Spleen (tissue), 7 donors: ENCODE measurements around the gene ATXN7L2.
A peak's percentile ranks its signal among the peaks of the same experiment; 100 is the strongest.

Source experiments
- POLR2A ChIP-seq, 3 donors: fragments of 450-650 bp; IDR thresholded peaks; one replicate each; pipeline ENCODE4 v1.5.1; 2017; ENCODE audit warnings: antibody characterized with exemption in 3 of 3, mild to moderate bottlenecking in 1 of 3
- POLR2AphosphoS5 ChIP-seq, 3 donors: sonication (generic); formaldehyde crosslinking; IDR thresholded peaks; one replicate each; pipeline ENCODE4 v1.5.1; 2017; ENCODE audit warnings: antibody characterized with exemption in 3 of 3
- TF ChIP-seq, protein P1 (sequence below), 11 experiments: fragments of 200-600 bp in 7 of 11; fragments of 450-650 bp in 4 of 11; sonication (generic) in 4 of 11; IDR thresholded peaks in 8 of 11; conservative IDR thresholded peaks in 3 of 11; 1 replicate in 7 of 11; 2 replicates in 4 of 11; pipeline versions ENCODE4 v1.4.0 to v1.8.0; 2016 to 2021; ENCODE audit warnings: antibody characterized with exemption in 11 of 11, inconsistent platforms in 4 of 11, mild to moderate bottlenecking in 1 of 11
- donor health status: DM: no; HTN: no; CAD: no; lungs with moderate emphysema.
- donor health status: DM: no; HTN: no; CAD: no.
- donor health status: DM: no; HTN: no; CAD: no.

- TF ChIP-seq, protein P1, sequence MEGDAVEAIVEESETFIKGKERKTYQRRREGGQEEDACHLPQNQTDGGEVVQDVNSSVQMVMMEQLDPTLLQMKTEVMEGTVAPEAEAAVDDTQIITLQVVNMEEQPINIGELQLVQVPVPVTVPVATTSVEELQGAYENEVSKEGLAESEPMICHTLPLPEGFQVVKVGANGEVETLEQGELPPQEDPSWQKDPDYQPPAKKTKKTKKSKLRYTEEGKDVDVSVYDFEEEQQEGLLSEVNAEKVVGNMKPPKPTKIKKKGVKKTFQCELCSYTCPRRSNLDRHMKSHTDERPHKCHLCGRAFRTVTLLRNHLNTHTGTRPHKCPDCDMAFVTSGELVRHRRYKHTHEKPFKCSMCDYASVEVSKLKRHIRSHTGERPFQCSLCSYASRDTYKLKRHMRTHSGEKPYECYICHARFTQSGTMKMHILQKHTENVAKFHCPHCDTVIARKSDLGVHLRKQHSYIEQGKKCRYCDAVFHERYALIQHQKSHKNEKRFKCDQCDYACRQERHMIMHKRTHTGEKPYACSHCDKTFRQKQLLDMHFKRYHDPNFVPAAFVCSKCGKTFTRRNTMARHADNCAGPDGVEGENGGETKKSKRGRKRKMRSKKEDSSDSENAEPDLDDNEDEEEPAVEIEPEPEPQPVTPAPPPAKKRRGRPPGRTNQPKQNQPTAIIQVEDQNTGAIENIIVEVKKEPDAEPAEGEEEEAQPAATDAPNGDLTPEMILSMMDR (IDR thresholded peaks at IDR 0.05 in 8 of 11, conservative IDR thresholded peaks at IDR 0.05 in 3 of 11), result no peak
- TF ChIP-seq POLR2A (IDR thresholded peaks at IDR 0.05), result no peak
- TF ChIP-seq POLR2AphosphoS5 (IDR thresholded peaks at IDR 0.05), result peak in 1 of 3 donors; percentile 30
These were observed 44.4 kb downstream of the ATXN7L2 start for GRCh38 chr1:109527846-109528695.
